Left hindlimb (tissue), 1 donor: ENCODE data around the gene TTC13.
A peak's percentile ranks its signal among the peaks of the same experiment; 100 is the strongest.
"Not testable (repeated sequence)": the region's sequence is repeated elsewhere in the genome, so short reads cannot be mapped to it uniquely, and the experiment has no call there.

Source experiments
- DNase-seq: peaks from one replicate; pipeline ENCODE4 v3.0.0-alpha.2; 2018

The TTC13 gene

GRCh38 chr1:230985711-230986110, 7.0 kb upstream of the TTC13 start:
- DNase-seq = no peak

GRCh38 chr1:230984622-230985515, 6.2 kb upstream of the TTC13 start:
- DNase-seq = not testable (repeated sequence)

- no peak for DNase-seq
Observed at GRCh38 chr1:230983811-230984210, 5.2 kb upstream of the TTC13 start.

GRCh38 chr1:230982696-230983095, 4.0 kb upstream of the TTC13 start:
- no peak for DNase-seq

- no peak for DNase-seq
Observed at GRCh38 chr1:230979952-230980351, 1.3 kb upstream of the TTC13 start.

- no peak for DNase-seq
Observed at GRCh38 chr1:230979389-230979716, 692 bp upstream of the TTC13 start.

- DNase-seq = peak; percentile 37
Observed at GRCh38 chr1:230977761-230978490, 735 bp downstream of the TTC13 start.

GRCh38 chr1:230976825-230977747, 1.6 kb downstream of the TTC13 start:
- DNase-seq = no peak

GRCh38 chr1:230976360-230976759, 2.3 kb downstream of the TTC13 start:
- no peak for DNase-seq

- no peak for DNase-seq
Observed at GRCh38 chr1:230975636-230976035, 3.0 kb downstream of the TTC13 start.

- DNase-seq = no peak
Observed at GRCh38 chr1:230972855-230973271, 5.8 kb downstream of the TTC13 start.

GRCh38 chr1:230971771-230972170, 6.9 kb downstream of the TTC13 start:
- DNase-seq = no peak

GRCh38 chr1:230970432-230970831, 8.2 kb downstream of the TTC13 start:
- DNase-seq = no peak

GRCh38 chr1:230966358-230966873, 12.2 kb downstream of the TTC13 start:
- no peak for DNase-seq

- no peak for DNase-seq
Observed at GRCh38 chr1:230965535-230965934, 13.1 kb downstream of the TTC13 start.

GRCh38 chr1:230964896-230965295, 13.8 kb downstream of the TTC13 start:
- no peak for DNase-seq

GRCh38 chr1:230958370-230958769, 20.3 kb downstream of the TTC13 start:
- DNase-seq = no peak

GRCh38 chr1:230957580-230957989, 21.1 kb downstream of the TTC13 start:
- DNase-seq = no peak

GRCh38 chr1:230950404-230950803, 28.3 kb downstream of the TTC13 start:
- DNase-seq = no peak

- no peak for DNase-seq
Observed at GRCh38 chr1:230948903-230949302, 29.8 kb downstream of the TTC13 start.

GRCh38 chr1:230948301-230948700, 30.4 kb downstream of the TTC13 start:
- no peak for DNase-seq

GRCh38 chr1:230943048-230943593, 35.5 kb downstream of the TTC13 start:
- DNase-seq = no peak

GRCh38 chr1:230940848-230941247, 37.8 kb downstream of the TTC13 start:
- DNase-seq = no peak
